Sigmoid colon (tissue), 7 donors: ENCODE results near the gene MYL11. TPM values are rescaled to one million over a fixed set of nuclear protein-coding genes. Genes with fewer than 3 reads are reported as not detected.

ENCODE experiments used
- DNase-seq: peaks from one replicate; pipeline ENCODE4 v3.0.0-alpha.2; 2019
- H3K27ac ChIP-seq, 4 donors: fragments of 200-600 bp; sonication (generic); one replicate each; pipeline ENCODE4 v1.5.1; 2016 to 2019; ENCODE audit warnings: mild to moderate bottlenecking in 1 of 4
- H3K27me3 ChIP-seq, 3 donors: fragments of 200-600 bp; sonication (generic); one replicate each; pipeline ENCODE4 v1.5.1; 2019; ENCODE audit warnings: mild to moderate bottlenecking in 1 of 3
- H3K36me3 ChIP-seq, 4 donors: fragments of 200-600 bp; sonication (generic); one replicate each; pipeline ENCODE4 v1.5.1; 2016 to 2019
- H3K4me1 ChIP-seq, 4 donors: fragments of 200-600 bp; sonication (generic); one replicate each; pipeline ENCODE4 v1.5.1; 2017 to 2019
- H3K4me3 ChIP-seq, 4 donors: fragments of 200-600 bp; sonication (generic); one replicate each; pipeline ENCODE4 v1.5.1; 2017 to 2019; ENCODE audit warnings: mild to moderate bottlenecking in 2 of 4, moderate library complexity in 1 of 4
- H3K9me3 ChIP-seq, 4 donors: fragments of 200-600 bp in 3 of 4; sonication (generic) in 3 of 4; one replicate each; pipeline versions ENCODE4 v1.5.1 to v1.6.1; 2013 to 2019
- CTCF ChIP-seq, 4 experiments: fragments of 450-650 bp in 3 of 4; fragments of 200-600 bp in 1 of 4; IDR thresholded peaks; one replicate each; pipeline ENCODE4 v1.5.1; 2016 to 2019; ENCODE audit warnings: antibody characterized with exemption in 4 of 4, mild to moderate bottlenecking in 3 of 4, moderate library complexity in 2 of 4
- EP300 ChIP-seq, 4 donors: sonication (generic); formaldehyde crosslinking; IDR thresholded peaks; one replicate each; pipeline ENCODE4 v1.6.1; 2017; ENCODE audit warnings: antibody characterized with exemption in 4 of 4
- POLR2A ChIP-seq, 2 donors: fragments of 450-650 bp; IDR thresholded peaks; one replicate each; pipeline ENCODE4 v1.6.1; 2016; ENCODE audit warnings: antibody characterized with exemption in 2 of 2, mild to moderate bottlenecking in 2 of 2, moderate library complexity in 2 of 2
- POLR2AphosphoS5 ChIP-seq, 4 donors: sonication (generic); formaldehyde crosslinking; IDR thresholded peaks; one replicate each; pipeline ENCODE4 v1.6.1; 2017; ENCODE audit warnings: antibody characterized with exemption in 4 of 4
- WGBS, 2 donors: extraction: QIAGEN DNeasy Blood & Tissue Kit; methylation state at CpG; one replicate each; pipeline ENCODE4 v1.1.7; 2013; 5-methylcytosine and 5-hydroxymethylcytosine counted together
- intact Hi-C: fragments of 100-400 bp; cut with DNase I; formaldehyde crosslinking; loops from one replicate; pipeline ENCODE4 v1.15.1; 2023
- polyA plus RNA-seq, 3 donors: library from polyadenylated mRNA; stranded (reverse); fragments of 200-250 nt; gene quantifications; one replicate each; pipeline ENCODE4 v1.2.3, GENCODE V29; 2013
- total RNA-seq, 4 donors: library from RNA; depleted of rRNA; stranded (reverse); fragments of >200 nt; gene quantifications; one replicate each; pipeline ENCODE4 v1.1.0, GENCODE V29; 2016
- donor health status: healthy with polysubstance abuse.
- donor health status: Bipolar disorder and iron deficiency.
- donor health status: healthy.

MYL11 gene
- total and polyA plus RNA-seq, 7 donors, result not detected

- TF ChIP-seq POLR2A (IDR thresholded peaks at IDR 0.05) (no peak), POLR2AphosphoS5 (IDR thresholded peaks at IDR 0.05) (peak; percentile 59 to 92 (median 87))
- H3K36me3 ChIP-seq, result peaks cover 0 to 16% (median 2%) of the 10 kb centered on the region in 4 donors
- peaks cover 0 to 51% (median 43%) of the 10 kb centered on the region in 4 donors for H3K4me1 ChIP-seq
- peak overlapping the region; percentile 62 to 99 (median 96) for H3K4me3 ChIP-seq
- no peak for DNase-seq
- H3K27me3 ChIP-seq, result no peaks in the 10 kb centered on the region
- H3K9me3 ChIP-seq, result no peaks in the 10 kb centered on the region
- WGBS, 2 donors, result 1% methylated on average over 76 of the region's 76 CpGs
- H3K27ac ChIP-seq, result peak overlapping the region; percentile 75 to 90 (median 85)
- intact Hi-C loops, result loop anchor here (1.0 to 10.0 kb wide), 3 partner anchors 15 to 275 kb away; partner anchors contain the start of genes CD2BP2, TBX6, YPEL3 and ZNF771
Measured at GRCh38 chr16:30369938-30370455, 4.6 kb upstream of the MYL11 start.

DNA sequence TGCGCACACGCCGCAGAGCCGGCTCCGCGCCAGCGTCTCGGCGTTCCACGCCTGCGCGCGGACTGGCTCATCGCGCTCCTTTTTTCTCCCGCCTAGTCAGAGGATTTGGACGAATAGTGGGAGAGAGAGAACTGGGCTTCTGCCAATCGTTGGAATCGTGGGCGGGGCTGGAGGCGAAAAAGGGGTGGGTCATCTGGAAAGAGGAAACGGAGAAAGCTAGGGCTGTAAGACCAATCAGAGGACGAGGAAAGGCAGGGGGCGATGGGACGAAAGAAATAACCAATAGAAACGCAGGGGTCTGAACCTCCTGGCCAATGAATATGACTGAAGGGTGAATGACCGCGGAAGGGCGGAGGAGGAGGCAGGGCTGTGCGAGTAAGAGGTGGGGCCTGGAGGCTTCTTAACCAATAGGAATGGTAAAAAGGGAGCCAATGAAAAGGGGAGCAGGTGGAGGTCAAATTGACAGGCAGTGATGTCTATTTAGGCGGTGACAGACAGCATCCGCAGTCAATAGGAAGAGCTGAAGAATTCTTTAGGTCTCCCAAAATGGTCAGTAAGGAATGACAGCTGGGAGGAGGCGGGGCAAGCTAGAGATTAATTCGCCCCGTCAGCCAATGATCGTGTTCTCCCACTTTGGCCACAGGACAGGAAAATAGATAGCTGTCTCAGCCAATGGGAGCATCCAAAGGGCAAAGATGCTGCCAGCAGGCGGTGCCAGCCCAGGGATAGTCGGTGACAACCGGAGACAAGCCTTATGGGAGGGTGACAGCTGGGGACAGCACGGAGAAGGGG, 4.0 kb upstream of the MYL11 start, which contains the start of gene TBC1D10B:
Gene TBC1D10B (minus strand): TSS at position 39 of the 792 bp plus-strand sequence. CDS start 311 bp downstream, outside the sequence.
- intact Hi-C loops, result loop anchor here (1.0 to 10.0 kb wide), 3 partner anchors 15 to 276 kb away; partner anchors contain the start of genes CD2BP2, TBX6, YPEL3 and ZNF771
- H3K4me3 ChIP-seq, result peak within 1 kb of the TSS; percentile 62 to 99 (median 96)
- no peaks in the 10 kb centered on the region for H3K9me3 ChIP-seq
- peaks cover 0 to 49% (median 42%) of the 10 kb centered on the region in 4 donors for H3K4me1 ChIP-seq
- H3K27me3 ChIP-seq, result no peaks in the 10 kb centered on the region
- WGBS, 2 donors, result 0% methylated on average over 40 of the region's 40 CpGs
- DNase-seq, result peak; percentile 100
- H3K27ac ChIP-seq, result peak within 1 kb of the TSS; percentile 85 to 94 (median 90)
- peaks cover 0 to 10% (median 0%) of the 10 kb centered on the region in 4 donors for H3K36me3 ChIP-seq
- no peak for TF ChIP-seq CTCF (IDR thresholded peaks at IDR 0.05)
- TF ChIP-seq POLR2AphosphoS5 (IDR thresholded peaks at IDR 0.05), result peak in 3 of 4 donors; percentile 50 to 69 (median 66)
- no peak for TF ChIP-seq EP300 (IDR thresholded peaks at IDR 0.05)
- TF ChIP-seq POLR2A (IDR thresholded peaks at IDR 0.05), result peak in 1 of 2 donors; percentile 20

DNA sequence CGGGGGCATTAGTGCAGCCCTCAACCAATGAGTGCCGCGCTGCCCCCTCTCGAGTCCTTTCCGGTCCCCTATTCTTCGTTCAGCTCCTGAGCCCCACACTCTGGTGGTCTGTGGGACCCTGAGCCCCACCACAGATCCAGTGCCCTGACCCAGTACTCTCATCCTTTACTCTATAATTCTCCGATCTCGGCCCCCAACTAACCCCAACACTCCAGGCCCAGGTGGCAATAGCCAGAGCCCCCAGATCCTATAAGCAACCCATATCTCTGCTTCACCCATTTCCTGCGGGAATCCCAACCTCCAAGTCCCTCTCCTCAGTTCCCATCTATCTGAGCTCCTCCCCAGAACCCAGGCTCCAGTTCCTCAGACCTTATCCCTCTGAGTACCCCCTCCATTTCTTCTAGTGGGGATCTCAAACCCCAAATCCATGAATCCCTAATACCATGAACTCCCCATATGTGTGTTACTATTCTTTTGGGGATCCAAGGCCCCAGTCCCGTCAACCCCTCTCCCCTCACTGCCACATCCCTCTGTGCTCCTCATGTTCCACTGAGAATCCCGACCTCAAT, 3.3 kb upstream of the MYL11 start:
- peak overlapping the region; percentile 16 to 55 (median 50) for H3K4me3 ChIP-seq
- H3K9me3 ChIP-seq, result no peaks in the 10 kb centered on the region
- H3K4me1 ChIP-seq, result peaks cover 0 to 42% (median 35%) of the 10 kb centered on the region in 4 donors
- no peak for DNase-seq
- TF ChIP-seq POLR2AphosphoS5 (IDR thresholded peaks at IDR 0.05), result no peak
- TF ChIP-seq POLR2A (IDR thresholded peaks at IDR 0.05), result peak in 1 of 2 donors; percentile 23
- TF ChIP-seq EP300 (IDR thresholded peaks at IDR 0.05), result no peak
- no peak for TF ChIP-seq CTCF (IDR thresholded peaks at IDR 0.05)
- no peaks in the 10 kb centered on the region for H3K27me3 ChIP-seq
- intact Hi-C loops, result loop anchor here (5.0 to 10.0 kb wide), 2 partner anchors 36 to 277 kb away; partner anchors contain the start of genes TBX6, YPEL3 and ZNF771
- H3K36me3 ChIP-seq, result peaks cover 0 to 3% (median 0%) of the 10 kb centered on the region in 4 donors
- peak overlapping the region; percentile 85 to 94 (median 90) for H3K27ac ChIP-seq
- WGBS, 2 donors, result 19 to 21% methylated on average over 11 of the region's 11 CpGs

- peaks cover 0 to 40% (median 34%) of the 10 kb centered on the region in 4 donors for H3K4me1 ChIP-seq
- no peak for DNase-seq
- no peaks in the 10 kb centered on the region for H3K9me3 ChIP-seq
- H3K27ac ChIP-seq, result peak overlapping the region in 1 of 4 donors; percentile 88
- no peak for TF ChIP-seq EP300 (IDR thresholded peaks at IDR 0.05)
- no peak for TF ChIP-seq POLR2AphosphoS5 (IDR thresholded peaks at IDR 0.05)
- no peak for TF ChIP-seq POLR2A (IDR thresholded peaks at IDR 0.05)
- no peak for TF ChIP-seq CTCF (IDR thresholded peaks at IDR 0.05)
- no peaks in the 10 kb centered on the region for H3K27me3 ChIP-seq
- H3K4me3 ChIP-seq, result no peak overlapping the region
- intact Hi-C loops, result loop anchor here (5.0 to 10.0 kb wide), 2 partner anchors 35 to 277 kb away; partner anchors contain the start of genes TBX6, YPEL3 and ZNF771
- H3K36me3 ChIP-seq, result no peaks in the 10 kb centered on the region
- 74 to 78% methylated on average over 6 of the region's 6 CpGs for WGBS, 2 donors
Measured at GRCh38 chr16:30372038-30372712, 2.4 kb upstream of the MYL11 start.
